ENCODE data around the gene PPARA. TPM values are rescaled to one million over a fixed set of nuclear protein-coding genes. Genes with fewer than 3 reads are reported as not detected.

The PPARA gene
- total RNA-seq, 1 donor from 2014 or later = 9.3 TPM

- TF ChIP-seq CTCF (IDR thresholded peaks at IDR 0.05; ENCODE audit: insufficient read depth, low read length, poor library complexity, severe bottlenecking) = no peak
- no peak overlapping the region for H3K4me3 ChIP-seq (ENCODE audit: low read depth, low read length)
- H3K36me3 ChIP-seq (ENCODE audit: control insufficient read depth, insufficient read depth, low read length) = no peaks in the 10 kb centered on the region
- DNase-seq (ENCODE audit: low read depth) = no peak
- H3K27me3 ChIP-seq (ENCODE audit: control insufficient read depth, insufficient read depth, low read length) = no peaks in the 10 kb centered on the region
Observed at GRCh38 chr22:46133588-46133855, 16.8 kb upstream of the PPARA start.

GRCh38 chr22:46134111-46134705, 16.1 kb upstream of the PPARA start:
- TF ChIP-seq CTCF (IDR thresholded peaks at IDR 0.05; ENCODE audit: insufficient read depth, low read length, poor library complexity, severe bottlenecking) = no peak
- Histone ChIP-seq H3K27me3 (ENCODE audit: control insufficient read depth, insufficient read depth, low read length) (no peaks in the 10 kb centered on the region), H3K4me3 (ENCODE audit: low read depth, low read length) (no peak overlapping the region), H3K36me3 (ENCODE audit: control insufficient read depth, insufficient read depth, low read length) (no peaks in the 10 kb centered on the region)
- no peak for DNase-seq (ENCODE audit: low read depth)

GRCh38 chr22:46135611-46136485, 14.5 kb upstream of the PPARA start:
- Histone ChIP-seq H3K36me3 (ENCODE audit: control insufficient read depth, insufficient read depth, low read length) (no peaks in the 10 kb centered on the region), H3K27me3 (ENCODE audit: control insufficient read depth, insufficient read depth, low read length) (no peaks in the 10 kb centered on the region), H3K4me3 (ENCODE audit: low read depth, low read length) (no peak overlapping the region)
- no peak for DNase-seq (ENCODE audit: low read depth)
- no peak for TF ChIP-seq CTCF (IDR thresholded peaks at IDR 0.05; ENCODE audit: insufficient read depth, low read length, poor library complexity, severe bottlenecking)

- Histone ChIP-seq H3K27me3 (ENCODE audit: control insufficient read depth, insufficient read depth, low read length) (no peaks in the 10 kb centered on the region), H3K36me3 (ENCODE audit: control insufficient read depth, insufficient read depth, low read length) (no peaks in the 10 kb centered on the region), H3K4me3 (ENCODE audit: low read depth, low read length) (no peak overlapping the region)
- no peak for TF ChIP-seq CTCF (IDR thresholded peaks at IDR 0.05; ENCODE audit: insufficient read depth, low read length, poor library complexity, severe bottlenecking)
- no peak for DNase-seq (ENCODE audit: low read depth)
Observed at GRCh38 chr22:46136486-46137217, 13.7 kb upstream of the PPARA start.

GRCh38 chr22:46137218-46137766, 13.0 kb upstream of the PPARA start:
- Histone ChIP-seq H3K4me3 (ENCODE audit: low read depth, low read length) (no peak overlapping the region), H3K27me3 (ENCODE audit: control insufficient read depth, insufficient read depth, low read length) (no peaks in the 10 kb centered on the region), H3K36me3 (ENCODE audit: control insufficient read depth, insufficient read depth, low read length) (no peaks in the 10 kb centered on the region)
- DNase-seq (ENCODE audit: low read depth) = no peak
- no peak for TF ChIP-seq CTCF (IDR thresholded peaks at IDR 0.05; ENCODE audit: insufficient read depth, low read length, poor library complexity, severe bottlenecking)

All from kidney epithelial cell (primary cell).